Activated CD4-positive, CD25-positive, alpha-beta regulatory T cell treated with anti-CD3 and anti-CD28 coated beads, Interleukin-2, amount 50 U/mL, for 24 hours (primary cell): ENCODE results near the gene KLHL42.

Experiments used
- ATAC-seq, 2 donors: fragments of 150-1000 bp; cut with Tn5 transposase; one replicate each; pipeline ENCODE4 v1.10.0; 2021; ENCODE audit warnings: mild to moderate bottlenecking in 1 of 2, moderate library complexity in 1 of 2

KLHL42 gene

GRCh38 chr12:27780612-27781408, 777 bp downstream of the KLHL42 start:
- peak; percentile 31 for ATAC-seq

GRCh38 chr12:27781680-27782079, 1.6 kb downstream of the KLHL42 start:
- ATAC-seq, result no peak

GRCh38 chr12:27782481-27782880, 2.4 kb downstream of the KLHL42 start:
- no peak for ATAC-seq

GRCh38 chr12:27785882-27786570, 6.0 kb downstream of the KLHL42 start:
- peak; percentile 44 to 65 for ATAC-seq

- ATAC-seq, result no peak
Observed at GRCh38 chr12:27787559-27787958, 7.5 kb downstream of the KLHL42 start.

- no peak for ATAC-seq
Observed at GRCh38 chr12:27790179-27790578, 10.1 kb downstream of the KLHL42 start.

GRCh38 chr12:27794818-27795584, 15.0 kb downstream of the KLHL42 start:
- peak; percentile 74 to 83 for ATAC-seq

- ATAC-seq, result no peak
Observed at GRCh38 chr12:27796128-27796527, 16.1 kb downstream of the KLHL42 start.

- no peak for ATAC-seq
Observed at GRCh38 chr12:27797301-27798025, 17.4 kb downstream of the KLHL42 start.

GRCh38 chr12:27800819-27801218, 20.8 kb downstream of the KLHL42 start:
- no peak for ATAC-seq

GRCh38 chr12:27801630-27802029, 21.6 kb downstream of the KLHL42 start:
- peak in 1 of 2 donors; percentile 34 for ATAC-seq

- ATAC-seq, result peak; percentile 52 to 67
Observed at GRCh38 chr12:27802511-27802910, 22.5 kb downstream of the KLHL42 start.

- no peak for ATAC-seq
Observed at GRCh38 chr12:27802936-27803335, 22.9 kb downstream of the KLHL42 start.

- no peak for ATAC-seq
Observed at GRCh38 chr12:27805238-27805637, 25.2 kb downstream of the KLHL42 start.

- ATAC-seq, result no peak
Observed at GRCh38 chr12:27806259-27806658, 26.2 kb downstream of the KLHL42 start.

- peak; percentile 36 to 45 for ATAC-seq
Observed at GRCh38 chr12:27807063-27807703, 27.1 kb downstream of the KLHL42 start.

- ATAC-seq, result no peak
Observed at GRCh38 chr12:27808841-27809240, 28.8 kb downstream of the KLHL42 start.

- no peak for ATAC-seq
Observed at GRCh38 chr12:27810756-27811155, 30.7 kb downstream of the KLHL42 start.

GRCh38 chr12:27812502-27812901, 32.5 kb downstream of the KLHL42 start:
- no peak for ATAC-seq

- peak in 1 of 2 donors; percentile 13 for ATAC-seq
Observed at GRCh38 chr12:27814411-27814810, 34.4 kb downstream of the KLHL42 start.

- no peak for ATAC-seq
Observed at GRCh38 chr12:27814851-27815591, 35.0 kb downstream of the KLHL42 start.
